ENCODE data around the gene PEX14.

The PEX14 gene

DNA sequence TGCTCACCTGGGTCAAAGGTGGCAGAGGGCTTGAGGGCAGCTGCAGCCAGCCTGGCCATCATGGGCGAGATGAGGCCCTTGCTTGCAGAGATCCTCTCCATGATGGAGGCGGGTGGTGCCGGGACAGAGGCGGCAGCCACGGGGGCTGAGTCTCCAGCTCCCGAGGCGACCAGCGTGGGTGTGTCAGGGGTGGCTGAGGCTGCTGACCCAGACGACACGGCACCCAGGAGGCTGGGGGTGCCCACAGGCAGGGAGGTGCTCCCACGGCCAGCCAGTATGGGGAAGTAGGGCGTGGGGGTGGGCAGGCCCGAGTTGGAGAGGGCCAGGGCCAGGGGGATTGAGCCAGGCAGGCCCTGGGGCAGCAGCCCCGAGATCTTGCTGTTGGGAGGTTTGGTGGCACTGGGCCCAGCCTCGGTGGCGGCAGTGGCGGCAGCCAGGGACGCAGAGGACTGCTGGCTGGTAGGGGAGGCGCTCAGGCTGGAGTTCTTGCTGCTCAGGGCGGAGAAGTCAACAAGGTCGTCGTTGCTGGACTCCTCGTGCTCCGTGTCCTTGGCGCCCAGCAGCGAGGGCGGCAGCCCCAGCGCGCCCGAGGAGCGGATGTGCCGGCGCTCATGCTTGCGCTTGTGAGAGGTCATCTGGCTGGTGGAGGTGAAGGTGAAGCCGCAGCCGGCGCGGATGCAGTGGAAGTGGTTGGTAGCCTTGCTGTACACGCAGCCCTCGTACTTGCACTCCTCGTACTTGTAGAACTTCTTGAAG lies 178.8 kb downstream of the PEX14 start:
- no peaks in the 10 kb centered on the region for H3K36me3 ChIP-seq (replicated peaks; ENCODE audit: low read depth, low read length)

DNA sequence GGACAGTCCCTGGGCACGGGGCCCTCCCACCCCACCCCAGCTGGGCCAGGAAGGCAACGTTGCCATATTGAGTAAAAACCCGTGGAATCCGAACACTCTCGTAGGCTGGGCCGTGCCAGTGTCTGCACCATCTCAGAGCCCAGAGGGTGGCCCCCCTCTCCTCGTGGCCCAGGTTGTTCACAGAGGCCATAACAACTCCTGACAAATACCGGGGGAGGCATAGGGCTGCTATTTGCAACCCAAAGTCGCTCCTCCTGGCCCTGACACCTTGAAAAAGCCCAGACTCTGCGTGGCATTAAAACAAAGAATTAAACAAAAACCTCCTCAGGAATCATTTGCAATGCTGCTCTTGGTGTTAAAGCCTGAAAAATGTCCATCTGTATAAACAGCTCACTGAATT lies 180.3 kb downstream of the PEX14 start:
- Histone ChIP-seq H3K9ac (ENCODE audit: low read length) (no peak overlapping the region), H3K27me3 (ENCODE audit: low read depth, low read length) (no peaks in the 10 kb centered on the region), H3K4me1 (ENCODE audit: low read length) (no peaks in the 10 kb centered on the region), H3K79me2 (ENCODE audit: low read length) (no peaks in the 10 kb centered on the region), H3K27ac (ENCODE audit: low read length) (no peak overlapping the region), H3K4me3 (ENCODE audit: low read length) (no peak overlapping the region), H4K20me1 (ENCODE audit: insufficient read depth, low read length) (no peaks in the 10 kb centered on the region), H2AFZ (ENCODE audit: low read depth, low read length) (no peak overlapping the region), H3K4me2 (ENCODE audit: low read length) (no peak overlapping the region), H3K36me3 (replicated peaks; ENCODE audit: low read depth, low read length) (no peaks in the 10 kb centered on the region), H3K9me3 (ENCODE audit: insufficient read depth, low read length) (no peaks in the 10 kb centered on the region)
- TF ChIP-seq, protein P1, sequence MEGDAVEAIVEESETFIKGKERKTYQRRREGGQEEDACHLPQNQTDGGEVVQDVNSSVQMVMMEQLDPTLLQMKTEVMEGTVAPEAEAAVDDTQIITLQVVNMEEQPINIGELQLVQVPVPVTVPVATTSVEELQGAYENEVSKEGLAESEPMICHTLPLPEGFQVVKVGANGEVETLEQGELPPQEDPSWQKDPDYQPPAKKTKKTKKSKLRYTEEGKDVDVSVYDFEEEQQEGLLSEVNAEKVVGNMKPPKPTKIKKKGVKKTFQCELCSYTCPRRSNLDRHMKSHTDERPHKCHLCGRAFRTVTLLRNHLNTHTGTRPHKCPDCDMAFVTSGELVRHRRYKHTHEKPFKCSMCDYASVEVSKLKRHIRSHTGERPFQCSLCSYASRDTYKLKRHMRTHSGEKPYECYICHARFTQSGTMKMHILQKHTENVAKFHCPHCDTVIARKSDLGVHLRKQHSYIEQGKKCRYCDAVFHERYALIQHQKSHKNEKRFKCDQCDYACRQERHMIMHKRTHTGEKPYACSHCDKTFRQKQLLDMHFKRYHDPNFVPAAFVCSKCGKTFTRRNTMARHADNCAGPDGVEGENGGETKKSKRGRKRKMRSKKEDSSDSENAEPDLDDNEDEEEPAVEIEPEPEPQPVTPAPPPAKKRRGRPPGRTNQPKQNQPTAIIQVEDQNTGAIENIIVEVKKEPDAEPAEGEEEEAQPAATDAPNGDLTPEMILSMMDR (IDR thresholded peaks at IDR 0.05; ENCODE audit: low read depth, low read length) = no peak
- TF ChIP-seq EZH2phosphoT487 (IDR thresholded peaks at IDR 0.05; ENCODE audit: low read depth) = no peak

More for the DNA sequence above, 178.8 kb downstream of the PEX14 start:
- H3K9ac ChIP-seq (ENCODE audit: low read length) = no peak overlapping the region
- no peak overlapping the region for H3K27ac ChIP-seq (ENCODE audit: low read length)
- H3K79me2 ChIP-seq (ENCODE audit: low read length) = no peaks in the 10 kb centered on the region
- H3K4me1 ChIP-seq (ENCODE audit: low read length) = no peaks in the 10 kb centered on the region
- no peak overlapping the region for H3K4me2 ChIP-seq (ENCODE audit: low read length)
- no peaks in the 10 kb centered on the region for H4K20me1 ChIP-seq (ENCODE audit: insufficient read depth, low read length)
- no peak overlapping the region for H2AFZ ChIP-seq (ENCODE audit: low read depth, low read length)
- TF ChIP-seq, protein P1 (IDR thresholded peaks at IDR 0.05; ENCODE audit: low read depth, low read length) = no peak
- no peak for TF ChIP-seq EZH2phosphoT487 (IDR thresholded peaks at IDR 0.05; ENCODE audit: low read depth)
- H3K4me3 ChIP-seq (ENCODE audit: low read length) = no peak overlapping the region
- H3K27me3 ChIP-seq (ENCODE audit: low read depth, low read length) = no peaks in the 10 kb centered on the region
- no peaks in the 10 kb centered on the region for H3K9me3 ChIP-seq (ENCODE audit: insufficient read depth, low read length)

DNA sequence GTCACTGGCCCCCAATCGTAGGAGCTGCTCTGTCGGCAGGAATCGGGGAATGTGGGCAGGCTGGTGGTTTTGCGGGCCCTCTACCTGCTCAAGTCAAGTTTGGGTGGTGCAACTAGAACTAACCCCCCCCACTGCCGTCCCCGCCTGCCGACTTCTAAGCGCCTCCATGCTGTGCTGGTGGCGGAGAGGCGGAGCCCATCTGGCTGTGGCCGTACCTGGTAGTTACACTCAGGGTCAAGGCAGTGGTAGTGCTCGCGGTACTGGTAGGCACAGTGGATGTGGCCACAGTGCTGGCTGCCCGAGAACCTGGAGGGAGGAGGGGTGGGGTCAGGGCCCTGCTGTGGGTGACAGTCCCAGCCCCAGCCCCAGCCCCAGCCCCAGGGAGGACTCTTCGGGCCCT lies 181.7 kb downstream of the PEX14 start:
- H4K20me1 ChIP-seq (ENCODE audit: insufficient read depth, low read length) = no peaks in the 10 kb centered on the region
- H3K27me3 ChIP-seq (ENCODE audit: low read depth, low read length) = no peaks in the 10 kb centered on the region
- H3K36me3 ChIP-seq (replicated peaks; ENCODE audit: low read depth, low read length) = no peaks in the 10 kb centered on the region

DNA sequence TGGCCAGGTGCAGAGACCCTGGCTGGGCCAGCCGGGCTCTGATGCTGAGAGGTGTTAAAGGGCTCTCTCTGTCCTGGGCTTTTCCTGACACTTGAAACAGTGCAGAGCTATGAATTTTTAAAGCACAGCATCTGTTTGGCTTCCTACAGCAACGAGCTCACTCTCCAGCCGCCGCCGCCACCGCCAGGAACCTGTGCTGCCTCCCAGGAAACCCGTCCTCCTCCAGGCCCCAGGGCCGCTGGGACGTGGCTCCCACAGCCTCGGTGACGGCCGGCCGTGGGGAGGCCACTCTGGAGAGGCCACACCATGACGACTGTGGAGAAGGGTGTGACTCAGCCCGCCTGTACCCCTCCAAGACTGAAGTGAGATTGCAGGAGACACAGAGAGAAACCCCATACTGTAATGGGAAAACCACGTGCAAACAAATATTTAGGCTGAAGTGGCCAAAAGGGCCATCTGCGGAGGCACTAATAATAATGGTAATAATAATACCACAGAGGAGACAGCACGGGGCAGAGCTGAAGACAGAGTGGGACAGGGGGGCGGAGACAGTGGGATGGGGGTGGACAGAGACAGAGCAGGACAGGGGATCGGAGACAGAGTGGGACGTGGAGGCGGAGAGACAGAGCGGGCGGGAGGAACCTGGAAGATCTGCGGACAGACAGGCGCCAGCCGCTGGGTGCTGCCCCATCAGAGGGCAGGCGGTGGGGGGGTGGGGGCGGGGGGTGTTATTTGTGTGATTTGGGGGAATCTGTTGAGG lies 182.5 kb downstream of the PEX14 start:
- H3K9me3 ChIP-seq (ENCODE audit: insufficient read depth, low read length) = no peaks in the 10 kb centered on the region
- no peak overlapping the region for H3K4me2 ChIP-seq (ENCODE audit: low read length)
- H3K79me2 ChIP-seq (ENCODE audit: low read length) = no peaks in the 10 kb centered on the region
- H3K27me3 ChIP-seq (ENCODE audit: low read depth, low read length) = no peaks in the 10 kb centered on the region
- H3K9ac ChIP-seq (ENCODE audit: low read length) = no peak overlapping the region
- H3K27ac ChIP-seq (ENCODE audit: low read length) = no peak overlapping the region
- H3K36me3 ChIP-seq (replicated peaks; ENCODE audit: low read depth, low read length) = no peaks in the 10 kb centered on the region
- TF ChIP-seq EZH2phosphoT487 (IDR thresholded peaks at IDR 0.05; ENCODE audit: low read depth) = no peak
- TF ChIP-seq, protein P1 (IDR thresholded peaks at IDR 0.05; ENCODE audit: low read depth, low read length) = no peak
- no peaks in the 10 kb centered on the region for H3K4me1 ChIP-seq (ENCODE audit: low read length)
- no peaks in the 10 kb centered on the region for H4K20me1 ChIP-seq (ENCODE audit: insufficient read depth, low read length)
- no peak overlapping the region for H2AFZ ChIP-seq (ENCODE audit: low read depth, low read length)
- H3K4me3 ChIP-seq (ENCODE audit: low read length) = no peak overlapping the region

More for the DNA sequence above, 181.7 kb downstream of the PEX14 start:
- Histone ChIP-seq H3K4me3 (ENCODE audit: low read length) (no peak overlapping the region), H3K9ac (ENCODE audit: low read length) (no peak overlapping the region), H3K9me3 (ENCODE audit: insufficient read depth, low read length) (no peaks in the 10 kb centered on the region), H2AFZ (ENCODE audit: low read depth, low read length) (no peak overlapping the region), H3K79me2 (ENCODE audit: low read length) (no peaks in the 10 kb centered on the region), H3K27ac (ENCODE audit: low read length) (no peak overlapping the region), H3K4me1 (ENCODE audit: low read length) (no peaks in the 10 kb centered on the region), H3K4me2 (ENCODE audit: low read length) (no peak overlapping the region)
- no peak for TF ChIP-seq EZH2phosphoT487 (IDR thresholded peaks at IDR 0.05; ENCODE audit: low read depth)

Measured in OCI-LY3 (cell line).